PC-9 (cell line): ENCODE data around the gene PRKG1.

Experiments used
- CTCF ChIP-seq: fragments of 200-600 bp; sonication (generic); conservative IDR thresholded peaks from 2 replicates; pipeline ENCODE4 v1.6.1; 2017; ENCODE audit warnings: mixed run types, antibody characterized with exemption, mild to moderate bottlenecking, moderate library complexity
- EZH2 ChIP-seq: fragments of 200-600 bp; sonication (generic); IDR thresholded peaks from 2 replicates; pipeline ENCODE4 v1.8.0; 2017; ENCODE audit warnings: antibody characterized with exemption, low read depth

GRCh38 chr10:51469686-51470085, 395.4 kb downstream of the PRKG1 start:
- TF ChIP-seq CTCF (no peak), EZH2 (no peak)
